ENCODE data around the gene IFNL2. TPM values are rescaled to one million over a fixed set of nuclear protein-coding genes. Genes with fewer than 3 reads are reported as not detected.
A peak's percentile ranks its signal among the peaks of the same experiment; 100 is the strongest.

Gene IFNL2
- total and polyA plus RNA-seq, 7 donors: not detected

DNA sequence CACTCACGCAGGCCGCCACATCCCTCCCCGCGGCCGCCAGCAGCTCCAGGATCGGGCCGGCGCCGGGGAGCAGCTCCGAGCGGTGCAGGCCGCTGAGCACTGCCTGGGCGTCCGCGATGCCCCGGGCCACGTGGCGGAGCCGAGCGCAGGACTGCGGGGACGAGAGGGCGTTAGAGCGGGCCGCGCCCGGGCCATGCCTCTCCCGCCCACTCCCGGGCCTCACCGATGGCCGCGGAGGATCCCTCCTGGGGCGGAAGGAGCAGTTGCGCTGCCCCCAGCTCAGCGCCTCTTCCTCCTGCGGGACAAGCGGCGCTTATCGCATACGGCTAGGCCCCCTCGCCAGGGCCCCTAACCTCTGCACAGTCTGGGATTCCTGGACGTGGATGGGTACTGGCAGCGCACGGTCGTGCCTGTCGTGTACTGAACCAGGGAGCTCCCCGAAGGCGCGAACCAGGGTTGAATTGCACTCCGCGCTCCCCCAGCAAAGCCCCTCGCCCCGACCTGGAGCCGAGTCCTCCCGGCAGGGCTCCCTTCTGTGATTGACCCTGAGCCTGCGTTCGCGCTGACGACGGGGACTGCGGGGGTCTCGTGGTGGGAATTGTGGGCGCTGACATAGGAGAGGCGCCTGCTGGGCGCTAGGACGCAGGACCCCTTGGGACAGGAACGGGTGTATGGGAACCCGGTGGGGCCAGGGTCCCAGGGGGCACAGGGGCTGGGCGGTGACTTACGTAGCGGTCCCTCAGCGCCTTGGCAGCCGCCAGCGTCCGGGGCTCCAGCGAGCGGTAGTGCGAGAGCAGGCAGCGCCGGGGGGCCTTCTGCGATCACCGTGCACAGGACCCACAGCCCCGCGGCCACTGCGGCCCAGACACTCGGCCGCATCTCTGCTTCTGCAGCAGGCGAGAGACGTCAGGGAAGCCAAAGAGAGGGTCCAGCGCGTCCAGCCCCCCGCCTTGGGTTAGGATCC lies 20.2 kb upstream of the IFNL2 start:
- Histone ChIP-seq H3K9me3 (no peaks in the 10 kb centered on the region), H3K36me3 (no peaks in the 10 kb centered on the region), H3K4me1 (peaks cover 0 to 15% (median 12%) of the 10 kb centered on the region in 4 donors), H3K4me3 (peak overlapping the region in 2 of 4 donors; percentile 20 to 21), H3K27me3 (peaks cover 22 to 56% (median 55%) of the 10 kb centered on the region in 3 donors), H3K27ac (no peak overlapping the region)
- WGBS, 2 donors: 26 to 30% methylated on average over 92 of the region's 92 CpGs
- TF ChIP-seq POLR2A (IDR thresholded peaks at IDR 0.05) (no peak), EP300 (IDR thresholded peaks at IDR 0.05) (no peak), POLR2AphosphoS5 (IDR thresholded peaks at IDR 0.05) (no peak)
- TF ChIP-seq, protein P1, sequence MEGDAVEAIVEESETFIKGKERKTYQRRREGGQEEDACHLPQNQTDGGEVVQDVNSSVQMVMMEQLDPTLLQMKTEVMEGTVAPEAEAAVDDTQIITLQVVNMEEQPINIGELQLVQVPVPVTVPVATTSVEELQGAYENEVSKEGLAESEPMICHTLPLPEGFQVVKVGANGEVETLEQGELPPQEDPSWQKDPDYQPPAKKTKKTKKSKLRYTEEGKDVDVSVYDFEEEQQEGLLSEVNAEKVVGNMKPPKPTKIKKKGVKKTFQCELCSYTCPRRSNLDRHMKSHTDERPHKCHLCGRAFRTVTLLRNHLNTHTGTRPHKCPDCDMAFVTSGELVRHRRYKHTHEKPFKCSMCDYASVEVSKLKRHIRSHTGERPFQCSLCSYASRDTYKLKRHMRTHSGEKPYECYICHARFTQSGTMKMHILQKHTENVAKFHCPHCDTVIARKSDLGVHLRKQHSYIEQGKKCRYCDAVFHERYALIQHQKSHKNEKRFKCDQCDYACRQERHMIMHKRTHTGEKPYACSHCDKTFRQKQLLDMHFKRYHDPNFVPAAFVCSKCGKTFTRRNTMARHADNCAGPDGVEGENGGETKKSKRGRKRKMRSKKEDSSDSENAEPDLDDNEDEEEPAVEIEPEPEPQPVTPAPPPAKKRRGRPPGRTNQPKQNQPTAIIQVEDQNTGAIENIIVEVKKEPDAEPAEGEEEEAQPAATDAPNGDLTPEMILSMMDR (IDR thresholded peaks at IDR 0.05): no peak
- DNase-seq: no peak
- intact Hi-C loops (cut with DNase I): no loop called here

- H3K4me1 ChIP-seq: peaks cover 0 to 15% (median 12%) of the 10 kb centered on the region in 4 donors
- H3K27ac ChIP-seq: no peak within 1 kb of the TSS
- WGBS, 2 donors: 56 to 67% methylated on average over 13 of the region's 13 CpGs
- no peaks in the 10 kb centered on the region for H3K36me3 ChIP-seq
- TF ChIP-seq POLR2AphosphoS5 (IDR thresholded peaks at IDR 0.05): no peak
- TF ChIP-seq EP300 (IDR thresholded peaks at IDR 0.05): no peak
- no peak for TF ChIP-seq POLR2A (IDR thresholded peaks at IDR 0.05)
- TF ChIP-seq, protein P1 (IDR thresholded peaks at IDR 0.05): no peak
- DNase-seq: no peak
- H3K27me3 ChIP-seq: peaks cover 22 to 54% (median 52%) of the 10 kb centered on the region in 3 donors
- intact Hi-C loops (cut with DNase I): no loop called here
- H3K9me3 ChIP-seq: no peaks in the 10 kb centered on the region
- peak within 1 kb of the TSS in 2 of 4 donors; percentile 20 to 21 for H3K4me3 ChIP-seq
Observed at GRCh38 chr19:39248806-39249205, 19.4 kb upstream of the IFNL2 start, which contains the start of gene IFNL4. TSS of gene IFNL4 (minus strand) at chr19:39248856.

- DNase-seq: no peak
- WGBS, 2 donors: 82 to 87% methylated on average over 5 of the region's 5 CpGs
- Histone ChIP-seq H3K27me3 (peaks cover 22 to 53% (median 42%) of the 10 kb centered on the region in 3 donors), H3K36me3 (no peaks in the 10 kb centered on the region), H3K4me1 (peaks cover 0 to 15% (median 12%) of the 10 kb centered on the region in 4 donors), H3K4me3 (no peak overlapping the region), H3K9me3 (no peaks in the 10 kb centered on the region), H3K27ac (no peak overlapping the region)
- no peak for TF ChIP-seq POLR2AphosphoS5 (IDR thresholded peaks at IDR 0.05)
- no peak for TF ChIP-seq EP300 (IDR thresholded peaks at IDR 0.05)
- TF ChIP-seq POLR2A (IDR thresholded peaks at IDR 0.05): no peak
- TF ChIP-seq, protein P1 (IDR thresholded peaks at IDR 0.05): no peak
- intact Hi-C loops (cut with DNase I): no loop called here
Observed at GRCh38 chr19:39251081-39251480, 17.1 kb upstream of the IFNL2 start.

DNA sequence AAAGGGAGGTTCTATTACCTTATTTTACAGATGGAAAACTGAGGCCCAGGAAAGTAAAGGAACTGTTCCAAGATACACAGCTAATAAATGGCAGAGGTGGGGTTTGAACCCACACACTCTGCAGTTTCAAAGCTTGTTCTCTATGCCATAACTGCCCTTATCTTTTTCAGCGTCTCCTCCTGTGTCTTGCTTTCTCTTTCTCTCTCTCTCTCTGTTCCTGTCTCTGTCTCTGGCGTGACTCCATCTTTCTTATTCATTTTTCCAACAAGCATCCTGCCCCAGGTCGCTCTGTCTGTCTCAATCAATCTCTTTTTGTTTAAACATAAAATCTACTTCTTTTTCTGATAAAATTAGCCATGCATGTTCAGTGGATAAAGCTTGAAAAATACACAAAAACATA lies 16.4 kb upstream of the IFNL2 start:
- intact Hi-C loops (cut with DNase I): no loop called here
- Histone ChIP-seq H3K36me3 (no peaks in the 10 kb centered on the region), H3K9me3 (no peaks in the 10 kb centered on the region), H3K4me3 (no peak overlapping the region), H3K4me1 (peaks cover 0 to 15% (median 12%) of the 10 kb centered on the region in 4 donors), H3K27ac (no peak overlapping the region), H3K27me3 (peaks cover 22 to 52% (median 40%) of the 10 kb centered on the region in 3 donors)
- DNase-seq: no peak
- TF ChIP-seq, protein P1 (IDR thresholded peaks at IDR 0.05): no peak
- no peak for TF ChIP-seq POLR2A (IDR thresholded peaks at IDR 0.05)
- WGBS, 2 donors: 40 to 55% methylated on average over 3 of the region's 3 CpGs
